Testis (tissue), 3 donors: ENCODE results near the gene PTGES2. TPM values are rescaled to one million over a fixed set of nuclear protein-coding genes. Genes with fewer than 3 reads are reported as not detected.
A peak's percentile ranks its signal among the peaks of the same experiment; 100 is the strongest.

Source experiments
- DNase-seq: peaks from one replicate; pipeline ENCODE4 v3.0.0-alpha.2; 2019
- H3K27ac ChIP-seq, 2 donors: fragments of 200-600 bp; sonication (generic); one replicate each; pipeline ENCODE4 v1.5.1; 2019
- H3K27me3 ChIP-seq: fragments of 200-600 bp; sonication (generic); one replicate; pipeline ENCODE4 v1.5.1; 2019
- H3K36me3 ChIP-seq: fragments of 200-600 bp; sonication (generic); one replicate; pipeline ENCODE4 v1.5.1; 2017; ENCODE audit warnings: low read depth; ENCODE audit errors: missing control alignments
- H3K4me1 ChIP-seq: fragments of 200-600 bp; sonication (generic); one replicate; pipeline ENCODE4 v1.5.1; 2019
- H3K4me3 ChIP-seq, 2 donors: fragments of 200-600 bp; sonication (generic); one replicate each; pipeline ENCODE4 v1.5.1; 2017 to 2019
- H3K9me3 ChIP-seq: fragments of 200-600 bp; sonication (generic); one replicate; pipeline ENCODE4 v1.5.1; 2017
- CTCF ChIP-seq, 3 experiments: fragments of 450-650 bp in 2 of 3; fragments of 200-600 bp in 1 of 3; sonication (generic) in 1 of 3; IDR thresholded peaks; one replicate each; pipeline ENCODE4 v1.5.1; 2016 to 2019; ENCODE audit warnings: antibody characterized with exemption in 3 of 3, mild to moderate bottlenecking in 2 of 3, moderate library complexity in 1 of 3
- POLR2A ChIP-seq: fragments of 450-650 bp; IDR thresholded peaks from one replicate; pipeline ENCODE4 v1.6.1; 2017; ENCODE audit warnings: antibody characterized with exemption, mild to moderate bottlenecking, moderate library complexity
- WGBS, 2 donors: methylation state at CpG; one replicate each; pipeline ENCODE4 v1.1.5; 2018; 5-methylcytosine and 5-hydroxymethylcytosine counted together
- intact Hi-C: fragments of 100-400 bp; cut with DNase I; formaldehyde crosslinking; loops from one replicate; pipeline ENCODE4 v1.15.1; 2023; ENCODE audit warnings: low total_unique reads
- polyA plus RNA-seq: library from polyadenylated mRNA; stranded (reverse); fragments of 350-450 nt; fragmentation: Illumina TruSeq; extraction: RNeasy Lipid Tissue Mini Kit (QIAGEN cat#74804); gene quantifications from one replicate; pipeline ENCODE4 v1.2.3, GENCODE V29; 2014; ENCODE audit warnings: low read depth, low replicate concordance; ENCODE audit not compliant: insufficient read depth
- total RNA-seq, 2 donors: library from RNA; depleted of rRNA; stranded (reverse); fragments of >200 nt; gene quantifications; one replicate each; pipeline ENCODE4 v1.2.3, GENCODE V29; 2016

Gene PTGES2
- total and polyA plus RNA-seq, 3 donors from 2014 or later: 53.1 to 96.4 (median 95.8) TPM

- H3K9me3 ChIP-seq: no peaks in the 10 kb centered on the region
- TF ChIP-seq CTCF (IDR thresholded peaks at IDR 0.05) (no peak), POLR2A (no peak)
- H3K4me3 ChIP-seq: no peak overlapping the region
- no peak overlapping the region for H3K27ac ChIP-seq
- DNase-seq: no peak
- 90 to 94% methylated on average over 14 to 21 of the region's 21 CpGs for WGBS, 2 donors
- H3K27me3 ChIP-seq: no peaks in the 10 kb centered on the region
- no peaks in the 10 kb centered on the region for H3K36me3 ChIP-seq
- H3K4me1 ChIP-seq: peaks cover 57% of the 10 kb centered on the region
- intact Hi-C loops: no loop called here
These were observed 21.9 kb downstream of the PTGES2 start for GRCh38 chr9:128105538-128106175.

GRCh38 chr9:128104171-128104618 is 23.3 kb downstream of the PTGES2 start:
- H3K27me3 ChIP-seq: no peaks in the 10 kb centered on the region
- H3K27ac ChIP-seq: peak overlapping the region; percentile 28 to 55
- WGBS, 2 donors: 50 to 71% methylated on average over 6 of the region's 6 CpGs
- TF ChIP-seq POLR2A (no peak), CTCF (IDR thresholded peaks at IDR 0.05) (no peak)
- intact Hi-C loops: no loop called here
- H3K4me1 ChIP-seq: peaks cover 71% of the 10 kb centered on the region
- no peak overlapping the region for H3K4me3 ChIP-seq
- H3K9me3 ChIP-seq: no peaks in the 10 kb centered on the region
- H3K36me3 ChIP-seq: no peaks in the 10 kb centered on the region
- peak; percentile 72 for DNase-seq

GRCh38 chr9:128103589-128103962 is 24.0 kb downstream of the PTGES2 start:
- H3K27ac ChIP-seq: peak overlapping the region; percentile 54 to 63
- H3K9me3 ChIP-seq: no peaks in the 10 kb centered on the region
- no peak for TF ChIP-seq CTCF (IDR thresholded peaks at IDR 0.05)
- no peak for TF ChIP-seq POLR2A
- WGBS, 2 donors: 78 to 79% methylated on average over 8 of the region's 8 CpGs
- no peaks in the 10 kb centered on the region for H3K36me3 ChIP-seq
- H3K4me1 ChIP-seq: peaks cover 76% of the 10 kb centered on the region
- intact Hi-C loops: no loop called here
- no peak for DNase-seq
- H3K27me3 ChIP-seq: no peaks in the 10 kb centered on the region
- H3K4me3 ChIP-seq: no peak overlapping the region

- Histone ChIP-seq H3K9me3 (no peaks in the 10 kb centered on the region), H3K27me3 (no peaks in the 10 kb centered on the region), H3K27ac (peak overlapping the region; percentile 54 to 63), H3K36me3 (no peaks in the 10 kb centered on the region), H3K4me1 (peaks cover 78% of the 10 kb centered on the region), H3K4me3 (no peak overlapping the region)
- intact Hi-C loops: no loop called here
- TF ChIP-seq CTCF (IDR thresholded peaks at IDR 0.05): no peak
- TF ChIP-seq POLR2A: no peak
- WGBS, 2 donors: 63 to 87% methylated on average over 17 to 23 of the region's 23 CpGs
- DNase-seq: peak; percentile 79
These were observed 24.5 kb downstream of the PTGES2 start for GRCh38 chr9:128102861-128103588.
